ENCODE results near the gene E2F4. TPM values are rescaled to one million over a fixed set of nuclear protein-coding genes. Genes with fewer than 3 reads are reported as not detected.

E2F4 gene
- total and polyA plus RNA-seq, 9 of the 15 experiments (the other 6 are each of a cell fraction or from before 2014, with no cell fraction given), result 9.7 to 139 (median 106) TPM

DNA sequence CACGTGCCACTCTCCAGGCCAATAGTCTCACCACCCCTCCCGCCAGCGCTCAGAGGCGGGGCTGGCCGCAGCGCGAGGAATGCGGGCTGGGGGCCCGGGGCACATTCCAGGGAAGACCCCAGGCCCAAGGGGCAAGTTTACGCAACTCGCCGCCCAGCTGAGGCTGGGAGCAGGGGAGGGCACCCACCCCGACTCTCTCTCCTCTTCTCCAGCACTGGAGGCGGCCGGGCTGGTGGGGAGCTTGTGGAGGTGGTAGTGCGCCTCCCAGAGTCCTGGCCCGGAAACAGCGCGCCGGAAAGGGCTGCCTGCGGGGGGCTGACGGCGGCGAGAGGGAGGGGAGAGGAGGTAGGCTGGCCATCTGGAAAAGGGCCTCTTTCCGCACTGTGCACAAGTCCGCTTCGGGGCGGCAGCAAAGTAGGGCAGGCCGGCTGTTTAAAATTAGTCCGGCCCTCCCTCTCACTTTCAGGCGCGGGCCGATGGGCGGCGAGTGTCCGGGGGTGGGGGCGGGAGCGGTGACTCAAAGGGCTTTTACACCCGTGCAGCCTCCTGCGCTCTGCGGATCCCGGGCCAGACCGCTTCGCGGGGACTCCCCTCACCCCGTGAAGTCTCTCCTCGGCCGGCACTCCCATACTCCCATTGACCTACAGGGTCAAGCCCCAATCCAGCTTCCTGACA lies 54.3 kb downstream of the E2F4 start (continued):
- TF ChIP-seq MYC (IDR thresholded peaks at IDR 0.05; ENCODE audit: low read depth, low read length), result peak; percentile 58; the same call in 1 of the 2 replicates
- TF ChIP-seq MYC (CRISPR knock-in tag; IDR thresholded peaks at IDR 0.05; ENCODE audit: borderline replicate concordance, low read depth), result no peak
- peak; percentile 67 for TF ChIP-seq ELF2 (CRISPR knock-in tag; IDR thresholded peaks at IDR 0.05)
- TF ChIP-seq ELF4 (CRISPR knock-in tag; IDR thresholded peaks at IDR 0.05), result no peak
- TF ChIP-seq ZNF764 (CRISPR knock-in tag; IDR thresholded peaks at IDR 0.05; ENCODE audit: low read depth), result no peak
- TF ChIP-seq PPARD (CRISPR knock-in tag; IDR thresholded peaks at IDR 0.05), result no peak
- TF ChIP-seq, protein P1, sequence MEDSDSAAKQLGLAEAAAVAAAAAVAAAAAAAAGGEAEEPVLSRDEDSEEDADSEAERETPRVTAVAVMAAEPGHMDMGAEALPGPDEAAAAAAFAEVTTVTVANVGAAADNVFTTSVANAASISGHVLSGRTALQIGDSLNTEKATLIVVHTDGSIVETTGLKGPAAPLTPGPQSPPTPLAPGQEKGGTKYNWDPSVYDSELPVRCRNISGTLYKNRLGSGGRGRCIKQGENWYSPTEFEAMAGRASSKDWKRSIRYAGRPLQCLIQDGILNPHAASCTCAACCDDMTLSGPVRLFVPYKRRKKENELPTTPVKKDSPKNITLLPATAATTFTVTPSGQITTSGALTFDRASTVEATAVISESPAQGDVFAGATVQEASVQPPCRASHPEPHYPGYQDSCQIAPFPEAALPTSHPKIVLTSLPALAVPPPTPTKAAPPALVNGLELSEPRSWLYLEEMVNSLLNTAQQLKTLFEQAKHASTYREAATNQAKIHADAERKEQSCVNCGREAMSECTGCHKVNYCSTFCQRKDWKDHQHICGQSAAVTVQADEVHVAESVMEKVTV (CRISPR knock-in tag; IDR thresholded peaks at IDR 0.05), result peak; percentile 41; the same call in 1 of the 2 replicates
- TF ChIP-seq HDAC3 (IDR thresholded peaks at IDR 0.05; ENCODE audit: borderline replicate concordance, partially characterized antibody), result no peak
- TF ChIP-seq ZNF584 (CRISPR knock-in tag; IDR thresholded peaks at IDR 0.05; ENCODE audit: low read depth), result no peak
- TF ChIP-seq PYGO2 (tag; IDR thresholded peaks at IDR 0.05), result no peak
- TF ChIP-seq, protein P2, sequence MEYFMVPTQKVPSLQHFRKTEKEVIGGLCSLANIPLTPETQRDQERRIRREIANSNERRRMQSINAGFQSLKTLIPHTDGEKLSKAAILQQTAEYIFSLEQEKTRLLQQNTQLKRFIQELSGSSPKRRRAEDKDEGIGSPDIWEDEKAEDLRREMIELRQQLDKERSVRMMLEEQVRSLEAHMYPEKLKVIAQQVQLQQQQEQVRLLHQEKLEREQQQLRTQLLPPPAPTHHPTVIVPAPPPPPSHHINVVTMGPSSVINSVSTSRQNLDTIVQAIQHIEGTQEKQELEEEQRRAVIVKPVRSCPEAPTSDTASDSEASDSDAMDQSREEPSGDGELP (CRISPR knock-in tag; IDR thresholded peaks at IDR 0.05; ENCODE audit: borderline replicate concordance), result peak; percentile 88
- TF ChIP-seq ZNF766 (CRISPR knock-in tag; conservative IDR thresholded peaks at IDR 0.05), result 0 out of 2 replicates have a peak, but pooled peaks have one; percentile 86
- TF ChIP-seq ZNF134 (CRISPR knock-in tag; conservative IDR thresholded peaks at IDR 0.05), result no peak
- TF ChIP-seq ZBTB7A (IDR thresholded peaks at IDR 0.05; ENCODE audit: borderline replicate concordance, control insufficient read depth, low read depth, low read length), result peak; percentile 97
- TF ChIP-seq, protein P3, sequence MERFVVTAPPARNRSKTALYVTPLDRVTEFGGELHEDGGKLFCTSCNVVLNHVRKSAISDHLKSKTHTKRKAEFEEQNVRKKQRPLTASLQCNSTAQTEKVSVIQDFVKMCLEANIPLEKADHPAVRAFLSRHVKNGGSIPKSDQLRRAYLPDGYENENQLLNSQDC (CRISPR knock-in tag; IDR thresholded peaks at IDR 0.05), result no peak
- TF ChIP-seq YY1 (IDR thresholded peaks at IDR 0.05; ENCODE audit: borderline replicate concordance in 1 of 3, control insufficient read depth in 1 of 3, extremely low read depth in 1 of 3, insufficient read depth in 3 of 3, insufficient read length in 1 of 3, insufficient replicate concordance in 2 of 3, low read depth in 1 of 3, low read length in 2 of 3), result peak in 2 of 3 experiments; percentile 22 to 29
- 0 out of 2 replicates have a peak, but pooled peaks have one; percentile 26 for TF ChIP-seq LEF1 (IDR thresholded peaks at IDR 0.05)
- peak; percentile 65 for TF ChIP-seq HDAC2 (IDR thresholded peaks at IDR 0.05)
- TF ChIP-seq TRIM28 (IDR thresholded peaks at IDR 0.05), result no peak
- no peak for TF ChIP-seq ZNF175 (CRISPR knock-in tag; IDR thresholded peaks at IDR 0.05; ENCODE audit: low read depth)
- peak; percentile 23 for TF ChIP-seq FIP1L1 (IDR thresholded peaks at IDR 0.05; ENCODE audit: low read depth, low read length, poor library complexity, severe bottlenecking)
- TF ChIP-seq, protein P4, sequence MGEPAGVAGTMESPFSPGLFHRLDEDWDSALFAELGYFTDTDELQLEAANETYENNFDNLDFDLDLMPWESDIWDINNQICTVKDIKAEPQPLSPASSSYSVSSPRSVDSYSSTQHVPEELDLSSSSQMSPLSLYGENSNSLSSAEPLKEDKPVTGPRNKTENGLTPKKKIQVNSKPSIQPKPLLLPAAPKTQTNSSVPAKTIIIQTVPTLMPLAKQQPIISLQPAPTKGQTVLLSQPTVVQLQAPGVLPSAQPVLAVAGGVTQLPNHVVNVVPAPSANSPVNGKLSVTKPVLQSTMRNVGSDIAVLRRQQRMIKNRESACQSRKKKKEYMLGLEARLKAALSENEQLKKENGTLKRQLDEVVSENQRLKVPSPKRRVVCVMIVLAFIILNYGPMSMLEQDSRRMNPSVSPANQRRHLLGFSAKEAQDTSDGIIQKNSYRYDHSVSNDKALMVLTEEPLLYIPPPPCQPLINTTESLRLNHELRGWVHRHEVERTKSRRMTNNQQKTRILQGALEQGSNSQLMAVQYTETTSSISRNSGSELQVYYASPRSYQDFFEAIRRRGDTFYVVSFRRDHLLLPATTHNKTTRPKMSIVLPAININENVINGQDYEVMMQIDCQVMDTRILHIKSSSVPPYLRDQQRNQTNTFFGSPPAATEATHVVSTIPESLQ (CRISPR knock-in tag; IDR thresholded peaks at IDR 0.05), result no peak
